ENCODE data around the gene TRMT61A.
"Not testable (repeated sequence)": the region's sequence is repeated elsewhere in the genome, so short reads cannot be mapped to it uniquely, and the experiment has no call there.

The TRMT61A gene

DNA sequence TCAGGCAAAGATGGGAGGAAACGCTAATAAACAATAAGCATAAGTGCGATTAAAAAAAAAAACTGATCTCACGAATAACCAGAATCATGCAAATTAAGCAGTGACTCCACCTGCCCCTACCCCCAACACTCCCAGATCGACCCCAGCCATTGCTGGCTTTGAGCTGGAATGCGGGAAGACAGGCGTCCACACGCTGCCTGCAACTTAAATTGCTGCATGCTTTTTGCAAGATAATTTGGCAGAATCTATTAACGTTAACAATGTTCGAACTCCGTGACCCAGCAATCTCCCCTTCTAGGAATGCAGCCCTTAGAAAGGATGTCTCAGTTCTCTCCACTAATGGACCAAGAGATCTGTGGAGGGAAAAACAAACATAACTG lies 5.4 kb upstream of the TRMT61A start:
- DNase-seq, result no peak

- DNase-seq, result no peak
Observed at GRCh38 chr14:103524002-103524935, 4.7 kb upstream of the TRMT61A start.

- not testable (repeated sequence) for DNase-seq
Observed at GRCh38 chr14:103525430-103526246, 3.4 kb upstream of the TRMT61A start.

DNA sequence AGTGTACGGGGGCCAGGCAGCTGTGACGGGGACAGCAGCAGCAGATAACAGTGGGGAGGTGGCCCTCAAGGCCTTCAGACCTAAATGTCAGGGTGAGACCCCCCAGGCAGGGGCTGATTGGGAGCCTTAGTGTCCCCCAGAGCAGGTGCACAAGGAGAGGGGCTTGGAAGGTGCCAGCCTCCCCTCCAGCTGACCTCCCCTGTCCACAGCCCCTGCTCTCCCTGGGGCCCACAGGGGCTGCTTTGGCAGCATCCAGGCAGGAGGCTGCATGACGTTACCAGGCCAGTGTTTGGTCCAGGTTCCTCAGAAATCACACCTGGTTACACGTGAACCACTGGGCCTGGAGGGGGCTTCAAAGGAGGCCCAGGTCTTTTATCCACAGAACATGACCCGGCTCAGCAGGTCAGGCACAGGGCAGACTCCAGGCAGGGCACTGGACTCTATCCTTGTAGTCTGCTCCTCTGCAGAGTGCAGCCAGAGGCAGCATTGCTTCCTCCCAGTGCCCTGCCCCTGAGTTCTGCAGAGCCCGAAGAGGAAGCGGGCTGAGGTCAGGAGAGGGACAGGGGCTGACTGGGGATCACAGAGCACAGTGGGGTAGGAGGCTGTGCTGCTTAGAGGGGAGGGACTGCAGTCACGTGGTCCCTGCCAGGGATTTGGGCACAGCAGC lies 2.6 kb upstream of the TRMT61A start:
- no peak for DNase-seq

- no peak for DNase-seq
Observed at GRCh38 chr14:103526914-103527248, 2.1 kb upstream of the TRMT61A start.

DNA sequence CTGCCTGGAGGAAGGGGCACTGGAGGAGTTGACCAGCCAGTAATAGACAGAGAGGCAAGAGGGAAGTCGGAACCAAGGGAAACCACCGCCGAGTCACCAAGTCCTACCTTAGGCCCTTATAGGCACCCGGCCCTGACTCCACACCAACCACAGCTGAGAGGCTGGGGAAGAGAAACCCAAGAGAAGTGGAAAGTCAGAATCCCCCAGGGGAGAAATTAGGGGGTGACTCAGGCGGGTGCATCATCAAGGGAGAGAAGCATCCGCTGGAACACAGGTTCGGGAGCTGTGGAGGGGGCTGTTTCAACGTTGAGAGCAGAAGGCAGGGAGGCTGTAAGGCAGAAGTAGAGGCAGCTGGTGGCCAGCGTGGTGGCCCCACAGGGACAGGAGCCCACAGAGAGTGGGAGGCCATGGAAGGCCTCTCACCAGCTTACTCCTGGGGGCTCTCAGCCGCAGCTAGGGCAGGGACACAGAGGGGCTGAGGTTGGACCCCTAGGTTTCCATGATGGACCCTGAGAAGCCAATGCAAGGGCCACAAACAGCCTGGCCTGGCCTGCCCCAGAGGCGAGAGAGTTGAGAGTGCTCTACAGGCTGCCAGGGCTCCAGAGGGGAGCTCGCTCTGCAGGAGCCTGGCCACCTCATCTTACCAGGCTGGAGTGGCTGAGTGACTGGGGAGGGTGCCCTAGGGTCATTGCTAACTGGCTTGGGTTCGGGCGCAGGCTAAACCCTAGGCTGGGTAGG lies 1.4 kb upstream of the TRMT61A start:
- DNase-seq, result peak; percentile 51

DNA sequence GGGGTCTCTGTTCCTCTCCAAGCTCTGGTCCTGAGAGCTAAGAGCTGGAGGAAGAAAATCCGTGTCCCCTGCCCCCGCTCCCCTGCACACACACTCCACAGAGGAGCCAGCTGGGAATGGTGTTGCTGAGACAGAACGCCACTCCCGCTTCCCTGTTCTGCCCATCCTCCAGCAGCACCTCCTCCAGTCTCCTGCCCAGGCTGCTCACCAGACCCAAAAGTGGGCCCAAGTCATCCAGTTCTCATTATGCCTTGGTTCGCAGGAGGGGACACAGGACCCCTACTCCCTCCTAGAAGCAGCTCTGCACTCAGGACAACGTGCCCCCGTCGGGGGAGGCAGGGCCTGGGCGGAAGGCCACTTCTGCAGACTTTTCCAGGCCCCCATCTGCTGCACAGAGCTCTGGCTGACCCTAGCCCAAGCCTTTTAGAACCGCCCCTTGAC lies 830 bp upstream of the TRMT61A start:
- no peak for DNase-seq

DNA sequence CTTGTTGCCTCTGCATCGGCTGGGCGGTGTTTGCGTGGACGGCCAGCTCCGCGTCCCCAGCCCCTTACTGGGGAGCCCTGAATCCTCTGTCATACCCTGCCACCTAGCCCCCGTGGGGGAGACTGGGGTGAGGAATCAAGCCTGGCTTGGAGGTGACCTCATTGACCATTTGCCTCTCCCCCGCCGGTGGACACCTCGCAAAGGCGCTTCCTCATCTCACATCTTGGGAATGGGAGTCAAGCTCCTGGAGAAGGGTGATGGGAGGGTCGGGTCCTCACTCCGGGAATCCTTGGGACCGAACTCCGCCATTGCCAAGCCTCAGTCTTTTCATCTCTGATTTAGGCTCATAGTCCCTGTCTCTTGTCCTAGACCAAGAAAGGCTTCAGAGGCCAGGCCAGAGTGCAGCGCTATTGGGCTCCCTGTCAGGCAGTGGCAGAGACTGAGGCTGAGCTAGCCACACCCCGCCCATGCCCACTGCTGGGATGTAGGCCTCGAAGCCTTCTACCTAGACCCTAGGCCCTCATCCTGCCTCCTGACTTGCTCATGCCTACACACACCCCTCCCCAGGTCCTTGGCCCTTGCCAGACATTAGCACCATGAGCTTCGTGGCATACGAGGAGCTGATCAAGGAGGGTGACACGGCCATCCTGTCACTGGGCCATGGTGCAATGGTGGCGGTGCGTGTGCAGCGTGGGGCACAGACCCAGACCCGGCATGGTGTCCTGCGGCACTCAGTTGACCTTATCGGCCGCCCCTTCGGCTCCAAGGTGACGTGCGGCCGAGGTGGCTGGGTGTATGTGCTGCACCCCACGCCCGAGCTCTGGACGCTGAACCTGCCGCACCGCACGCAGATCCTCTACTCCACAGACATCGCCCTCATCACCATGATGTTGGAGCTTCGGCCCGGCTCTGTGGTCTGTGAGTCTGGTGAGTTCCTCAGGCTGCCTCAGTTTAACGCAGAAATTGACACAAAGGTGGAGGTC lies 678 bp downstream of the TRMT61A start:
- no peak for DNase-seq

- peak; percentile 58 for DNase-seq
Observed at GRCh38 chr14:103530390-103530789, 1.4 kb downstream of the TRMT61A start.

DNA sequence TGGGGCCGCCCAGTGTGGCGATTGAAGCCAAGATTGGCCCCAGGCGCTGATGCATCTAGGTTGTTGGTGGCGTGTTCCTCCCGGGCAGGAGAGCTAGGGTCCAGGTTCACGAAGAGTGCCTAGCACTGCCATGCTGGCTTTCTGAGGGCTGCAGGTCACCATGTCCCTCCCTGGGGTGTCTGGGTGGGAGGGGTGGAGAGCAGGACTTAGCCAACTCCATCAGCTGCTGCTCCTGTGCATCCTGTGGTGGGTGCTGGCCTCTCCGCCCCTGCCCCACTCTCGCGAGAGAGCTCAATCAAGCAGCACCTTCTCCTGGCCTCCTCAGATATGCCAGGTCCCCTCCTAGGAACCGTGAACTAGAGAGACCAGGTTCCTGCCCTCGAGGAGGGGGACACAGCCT lies 1.8 kb downstream of the TRMT61A start:
- DNase-seq, result no peak

DNA sequence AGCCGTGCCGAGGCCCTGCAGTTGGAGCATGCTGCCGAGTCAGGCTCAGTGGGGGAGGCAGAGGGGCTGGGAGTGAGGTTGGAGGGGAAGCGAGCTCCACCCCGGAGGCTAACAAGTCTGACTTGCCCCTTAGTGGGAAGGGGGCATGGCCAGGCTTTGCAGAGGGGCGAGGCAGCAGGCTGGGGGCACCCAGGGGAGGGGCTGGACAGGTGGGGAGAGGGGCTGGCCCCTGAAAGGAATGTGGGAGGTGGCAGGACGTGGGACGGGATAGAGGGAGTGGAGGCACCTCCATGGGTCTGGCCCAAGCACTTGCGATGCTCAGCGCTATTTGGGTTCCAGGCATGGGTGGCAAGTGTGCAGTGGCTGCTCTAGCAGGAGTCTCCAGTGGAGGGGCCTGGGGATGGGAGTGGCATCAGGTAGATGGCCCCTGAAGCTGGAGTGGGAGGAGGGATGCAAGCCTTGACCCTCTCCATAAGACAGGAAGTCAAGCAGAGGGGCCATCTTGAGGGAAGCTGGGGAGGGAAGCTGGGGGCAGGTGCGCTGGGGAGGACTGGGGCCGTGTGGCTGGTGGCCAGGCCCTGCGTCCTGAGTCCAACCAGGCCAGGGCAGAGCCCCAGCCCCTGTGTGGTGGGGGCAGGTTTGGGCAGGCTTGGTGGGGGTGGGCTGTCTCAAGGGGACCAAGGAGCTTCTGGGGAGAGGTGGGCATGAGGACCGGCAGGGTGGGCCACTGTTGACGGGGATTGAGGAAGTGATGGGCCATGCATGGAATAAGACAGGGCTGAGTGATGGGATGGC lies 2.6 kb downstream of the TRMT61A start:
- no peak for DNase-seq

DNA sequence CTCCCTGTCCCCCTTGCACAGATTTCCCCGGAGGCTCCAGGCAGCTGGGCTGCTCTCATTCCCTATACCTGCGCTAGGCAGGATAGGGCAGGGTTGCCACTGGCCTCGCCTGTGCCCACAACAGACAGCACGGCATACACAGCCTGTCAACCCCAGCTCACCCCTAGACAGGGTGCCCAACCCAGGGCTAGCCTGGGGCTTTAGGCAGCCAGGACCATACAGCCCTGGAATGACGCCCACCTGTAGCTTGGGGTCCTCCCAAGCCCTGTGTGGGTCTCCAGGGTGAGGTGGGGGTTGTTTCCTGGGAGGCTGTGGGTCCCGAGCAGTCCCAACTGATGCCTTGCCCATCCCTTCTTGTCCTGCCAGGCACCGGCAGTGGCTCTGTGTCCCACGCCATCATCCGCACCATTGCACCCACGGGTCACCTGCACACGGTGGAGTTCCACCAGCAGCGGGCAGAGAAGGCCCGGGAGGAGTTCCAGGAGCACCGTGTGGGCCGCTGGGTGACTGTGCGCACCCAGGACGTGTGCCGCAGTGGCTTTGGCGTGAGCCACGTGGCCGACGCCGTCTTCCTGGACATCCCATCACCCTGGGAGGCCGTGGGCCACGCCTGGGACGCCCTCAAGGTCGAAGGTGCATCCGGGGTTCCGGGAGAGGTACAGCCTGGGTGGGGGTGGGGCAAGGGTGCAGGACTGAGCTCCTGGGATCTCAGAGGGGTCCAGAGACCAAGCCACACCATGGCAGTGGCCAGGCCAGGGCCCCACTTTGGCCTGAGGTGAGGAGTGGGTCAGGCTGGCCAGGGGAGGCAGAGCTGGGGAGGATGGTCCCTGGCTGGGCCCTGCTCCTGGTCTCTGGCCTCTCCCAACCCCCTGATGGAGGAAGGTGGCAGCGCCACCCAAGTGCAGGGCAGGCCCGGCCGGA lies 3.5 kb downstream of the TRMT61A start:
- DNase-seq, result no peak

DNA sequence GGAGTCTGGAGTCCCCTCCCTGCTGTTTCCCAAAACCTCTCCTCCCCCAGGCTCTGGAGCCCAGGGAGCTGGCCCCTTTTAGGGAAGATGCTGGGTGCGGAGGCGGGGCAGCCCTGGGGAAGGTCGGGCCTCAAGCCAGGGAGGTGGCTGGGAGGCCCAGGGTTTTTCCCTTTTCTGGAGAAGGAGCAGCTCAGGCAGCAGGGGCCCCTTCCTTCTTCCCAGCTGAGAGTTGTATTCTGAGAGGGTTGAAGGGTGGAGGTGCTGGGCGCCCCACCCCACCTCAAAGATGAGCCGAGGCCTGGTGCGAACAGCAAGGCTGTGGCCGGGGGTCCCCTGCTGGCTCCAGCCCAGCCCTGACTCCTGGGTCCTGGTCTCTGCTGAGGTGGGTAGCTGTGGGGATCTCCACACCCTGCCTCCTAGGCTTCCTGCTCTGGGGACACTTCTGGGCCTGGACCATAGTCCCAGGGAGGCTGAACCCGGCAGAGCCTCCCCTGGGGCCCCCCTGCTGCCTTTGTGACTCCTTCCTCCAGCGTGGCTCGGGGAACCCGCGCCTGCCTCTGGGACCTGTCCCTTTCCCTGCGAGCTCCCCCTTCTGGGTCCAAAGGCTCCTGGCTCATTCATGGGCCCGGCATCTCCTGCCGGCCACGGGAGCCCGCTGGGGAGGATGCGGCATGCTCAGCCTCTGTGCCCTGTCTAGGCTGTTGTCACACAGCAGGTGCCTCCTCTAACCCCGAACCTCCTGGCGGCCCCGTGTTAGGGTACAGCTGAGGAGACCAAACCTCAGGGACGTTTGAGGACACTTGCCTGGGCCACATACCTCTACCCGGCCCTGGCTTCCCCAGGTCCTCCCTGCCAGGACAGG lies 4.4 kb downstream of the TRMT61A start:
- DNase-seq, result no peak

DNA sequence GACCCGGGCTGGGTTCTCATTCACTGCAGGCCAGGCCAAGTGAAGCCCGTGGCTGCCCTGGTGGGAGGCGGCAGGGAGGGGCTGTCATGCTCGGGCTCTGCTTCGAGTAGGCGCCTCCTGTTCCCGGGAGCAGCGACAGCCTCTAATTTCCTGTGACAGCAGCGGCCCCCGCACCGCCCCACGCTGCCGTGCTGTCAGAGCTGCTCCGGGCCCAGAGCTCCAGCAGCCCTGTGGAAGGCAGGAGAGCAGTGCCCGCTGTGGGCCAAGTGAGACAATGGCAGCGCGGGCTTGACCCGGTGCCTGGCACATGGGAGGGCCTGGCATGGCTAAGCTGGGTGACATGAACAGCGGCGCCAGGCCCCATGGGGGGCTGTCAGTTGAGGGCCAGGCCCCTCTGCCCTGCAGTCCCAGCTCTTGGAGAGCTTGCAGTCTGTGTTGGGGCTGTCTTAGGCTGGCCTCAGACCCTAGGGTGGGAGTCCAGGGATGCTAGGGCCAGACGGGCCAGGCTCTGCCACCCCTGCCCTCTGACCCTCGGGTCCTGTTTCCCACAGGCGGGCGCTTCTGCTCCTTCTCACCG lies 5.1 kb downstream of the TRMT61A start:
- DNase-seq, result no peak

- DNase-seq, result no peak
Observed at GRCh38 chr14:103534576-103535061, 5.6 kb downstream of the TRMT61A start.

- DNase-seq, result no peak
Observed at GRCh38 chr14:103535081-103535890, 6.3 kb downstream of the TRMT61A start.
